Stimulated activated memory B cell treated with anti-CD40 and anti-IgM and Interleukin-4, amounts not matched to agents 10 μg/mL and 1 μg/mL and 100 μg/mL, for 72 hours (primary cell): Measurements from ENCODE around the gene RAB11FIP3.

Experiments
- ATAC-seq: fragments of 150-1000 bp; cut with Tn5 transposase; 2 replicates; pipeline ENCODE4 v1.10.0; 2021
- H3K27ac Mint-ChIP-seq: one replicate; pipeline ENCODE4 v1.8.0; 2022; ENCODE audit warnings: mild to moderate bottlenecking, mixed read lengths
- H3K27me3 Mint-ChIP-seq: one replicate; pipeline ENCODE4 v1.8.0; 2022; ENCODE audit warnings: mixed read lengths
- H3K36me3 Mint-ChIP-seq: one replicate; pipeline ENCODE4 v1.8.0; 2022; ENCODE audit warnings: mixed read lengths
- H3K4me1 Mint-ChIP-seq: one replicate; pipeline ENCODE4 v1.8.0; 2022; ENCODE audit warnings: mixed read lengths
- H3K4me3 Mint-ChIP-seq: one replicate; pipeline ENCODE4 v1.8.0; 2022; ENCODE audit warnings: mild to moderate bottlenecking, moderate library complexity, mixed read lengths
- H3K9me3 Mint-ChIP-seq: one replicate; pipeline ENCODE4 v1.8.0; 2022; ENCODE audit warnings: mixed read lengths

Gene RAB11FIP3

DNA sequence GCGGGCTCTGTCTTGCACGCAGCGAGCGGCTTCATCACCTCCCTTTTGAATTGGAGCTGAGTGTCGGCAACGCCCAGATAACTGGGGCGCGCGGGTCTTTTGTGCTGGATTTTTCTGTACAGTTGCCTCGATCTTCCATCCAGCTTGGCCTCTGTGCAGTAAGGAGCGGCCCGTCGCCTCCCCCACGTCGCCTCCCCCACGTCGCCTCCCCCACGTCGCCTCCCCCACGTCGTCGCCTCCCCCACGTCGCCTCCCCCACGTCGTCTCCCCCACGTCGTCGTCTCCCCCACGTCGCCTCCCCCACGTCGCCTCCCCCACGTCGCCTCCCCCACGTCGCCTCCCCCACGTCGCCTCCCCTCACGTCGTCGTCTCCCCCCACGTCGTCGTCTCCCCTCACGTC, 119.1 kb downstream of the RAB11FIP3 start:
- no peak overlapping the region for H3K4me3 Mint-ChIP-seq
- H3K27ac Mint-ChIP-seq = no peak overlapping the region
- no peaks in the 10 kb centered on the region for H3K9me3 Mint-ChIP-seq
- no peaks in the 10 kb centered on the region for H3K27me3 Mint-ChIP-seq
- ATAC-seq = no peak
- H3K4me1 Mint-ChIP-seq = no peaks in the 10 kb centered on the region
- peaks cover 4% of the 10 kb centered on the region for H3K36me3 Mint-ChIP-seq

DNA sequence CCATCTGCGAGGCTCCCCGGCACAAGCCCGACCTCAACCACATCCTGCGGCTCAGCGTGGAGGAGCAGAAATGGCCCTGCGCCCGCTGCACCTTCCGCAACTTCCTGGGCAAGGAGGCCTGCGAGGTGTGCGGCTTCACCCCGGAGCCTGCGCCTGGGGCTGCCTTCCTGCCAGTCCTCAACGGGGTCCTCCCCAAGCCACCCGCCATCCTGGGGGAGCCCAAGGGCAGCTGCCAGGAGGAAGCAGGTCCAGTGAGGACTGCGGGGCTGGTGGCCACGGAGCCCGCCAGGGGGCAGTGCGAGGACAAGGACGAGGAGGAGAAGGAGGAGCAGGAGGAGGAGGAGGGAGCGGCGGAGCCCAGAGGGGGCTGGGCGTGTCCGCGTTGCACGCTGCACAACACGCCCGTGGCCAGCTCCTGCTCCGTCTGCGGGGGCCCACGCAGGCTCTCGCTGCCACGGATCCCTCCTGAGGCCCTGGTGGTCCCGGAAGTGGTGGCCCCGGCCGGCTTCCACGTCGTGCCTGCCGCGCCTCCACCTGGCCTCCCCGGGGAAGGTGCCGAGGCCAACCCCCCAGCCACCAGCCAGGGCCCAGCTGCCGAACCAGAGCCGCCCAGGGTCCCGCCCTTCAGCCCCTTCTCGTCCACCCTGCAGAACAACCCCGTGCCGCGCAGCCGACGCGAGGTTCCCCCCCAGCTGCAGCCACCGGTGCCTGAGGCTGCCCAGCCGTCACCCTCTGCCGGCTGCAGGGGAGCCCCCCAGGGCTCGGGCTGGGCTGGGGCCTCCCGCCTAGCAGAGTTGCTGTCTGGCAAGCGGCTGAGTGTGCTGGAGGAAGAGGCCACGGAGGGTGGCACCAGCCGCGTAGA, 121.7 kb downstream of the RAB11FIP3 start:
- Mint-ChIP-seq H3K27ac (no peak overlapping the region), H3K36me3 (peaks cover 4% of the 10 kb centered on the region), H3K9me3 (no peaks in the 10 kb centered on the region), H3K4me1 (no peaks in the 10 kb centered on the region), H3K27me3 (no peaks in the 10 kb centered on the region), H3K4me3 (peak overlapping the region; percentile 55)
- peak; percentile 51 for ATAC-seq

DNA sequence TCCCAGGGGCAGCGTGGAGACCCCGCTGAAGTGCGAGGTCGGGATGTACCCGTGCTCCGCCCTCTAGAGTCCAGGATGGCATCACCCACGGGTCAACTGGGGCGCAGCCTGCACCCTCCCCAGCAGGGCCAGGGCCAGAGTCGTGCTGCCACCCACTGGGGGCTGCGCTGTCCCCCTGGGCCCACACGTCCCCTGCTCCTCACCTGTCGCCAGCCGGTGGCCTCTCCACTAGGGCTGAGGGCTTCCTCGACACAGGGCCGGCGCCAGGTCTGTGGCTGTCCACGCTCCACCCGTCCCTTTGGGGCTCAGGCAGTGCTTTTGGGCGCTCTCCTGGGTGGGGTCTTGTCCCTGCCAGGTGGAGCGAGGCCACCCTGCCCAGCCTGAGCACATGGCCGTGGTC, 123.1 kb downstream of the RAB11FIP3 start:
- ATAC-seq = no peak

DNA sequence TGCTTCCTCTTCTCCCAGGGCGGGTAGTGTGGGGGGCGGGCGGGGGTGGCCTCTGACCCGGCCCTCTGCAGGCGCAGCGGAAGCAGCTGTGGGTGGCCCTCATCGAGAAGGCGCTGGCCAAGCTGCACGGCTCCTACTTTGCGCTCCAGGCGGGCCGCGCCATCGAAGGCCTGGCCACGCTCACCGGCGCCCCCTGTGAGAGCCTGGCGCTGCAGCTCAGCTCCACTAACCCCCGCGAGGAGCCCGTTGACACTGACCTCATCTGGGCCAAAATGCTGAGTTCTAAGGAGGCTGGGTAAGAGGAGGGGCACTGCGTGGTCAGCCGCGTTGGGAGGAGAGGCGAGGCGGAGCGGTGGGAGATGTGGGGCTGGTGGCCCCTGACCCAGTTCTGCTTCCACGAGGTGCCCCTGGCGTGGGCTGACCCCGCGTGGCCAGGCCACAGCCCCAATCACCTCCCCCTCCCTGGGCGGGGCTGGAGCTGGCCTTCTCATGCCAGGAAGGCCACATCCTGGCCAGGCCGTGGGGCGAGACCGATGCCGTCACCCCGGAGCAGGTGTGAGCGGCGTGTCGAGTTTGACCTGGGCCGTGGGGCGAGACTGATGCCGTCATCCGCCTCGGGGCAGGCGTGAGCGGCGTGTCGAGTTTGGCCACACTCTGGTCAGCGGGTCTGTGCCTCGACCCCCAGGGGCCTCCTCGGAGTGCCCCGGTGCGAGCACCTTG, 124.3 kb downstream of the RAB11FIP3 start:
- no peak for ATAC-seq
- no peak overlapping the region for H3K4me3 Mint-ChIP-seq
- no peak overlapping the region for H3K27ac Mint-ChIP-seq
- H3K9me3 Mint-ChIP-seq = no peaks in the 10 kb centered on the region
- H3K36me3 Mint-ChIP-seq = peaks cover 10% of the 10 kb centered on the region
- H3K27me3 Mint-ChIP-seq = no peaks in the 10 kb centered on the region
- no peaks in the 10 kb centered on the region for H3K4me1 Mint-ChIP-seq

More for the DNA sequence above, 123.1 kb downstream of the RAB11FIP3 start:
- Mint-ChIP-seq H3K36me3 (peaks cover 4% of the 10 kb centered on the region), H3K27ac (no peak overlapping the region), H3K9me3 (no peaks in the 10 kb centered on the region), H3K4me3 (no peak overlapping the region), H3K27me3 (no peaks in the 10 kb centered on the region), H3K4me1 (no peaks in the 10 kb centered on the region)

DNA sequence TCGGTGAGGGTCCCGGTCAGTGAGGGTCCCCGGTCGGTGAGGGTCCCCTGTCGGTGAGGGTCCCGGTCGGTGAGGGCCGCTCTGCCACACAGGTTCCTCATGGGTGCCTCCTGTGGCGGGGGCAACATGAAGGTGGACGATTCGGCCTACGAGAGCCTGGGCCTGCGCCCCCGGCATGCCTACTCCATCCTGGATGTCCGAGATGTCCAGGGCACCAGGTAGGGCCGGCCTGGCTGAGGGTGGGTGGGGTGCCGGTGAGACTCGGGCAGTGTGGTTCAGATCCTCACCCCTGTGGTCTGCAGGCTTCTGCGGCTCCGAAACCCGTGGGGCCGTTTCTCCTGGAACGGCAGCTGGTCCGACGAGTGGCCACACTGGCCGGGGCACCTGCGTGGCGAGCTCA, 125.8 kb downstream of the RAB11FIP3 start:
- no peaks in the 10 kb centered on the region for H3K4me1 Mint-ChIP-seq
- no peak overlapping the region for H3K27ac Mint-ChIP-seq
- no peaks in the 10 kb centered on the region for H3K9me3 Mint-ChIP-seq
- no peak overlapping the region for H3K4me3 Mint-ChIP-seq
- ATAC-seq = no peak
- peaks cover 7% of the 10 kb centered on the region for H3K36me3 Mint-ChIP-seq
- H3K27me3 Mint-ChIP-seq = no peaks in the 10 kb centered on the region

DNA sequence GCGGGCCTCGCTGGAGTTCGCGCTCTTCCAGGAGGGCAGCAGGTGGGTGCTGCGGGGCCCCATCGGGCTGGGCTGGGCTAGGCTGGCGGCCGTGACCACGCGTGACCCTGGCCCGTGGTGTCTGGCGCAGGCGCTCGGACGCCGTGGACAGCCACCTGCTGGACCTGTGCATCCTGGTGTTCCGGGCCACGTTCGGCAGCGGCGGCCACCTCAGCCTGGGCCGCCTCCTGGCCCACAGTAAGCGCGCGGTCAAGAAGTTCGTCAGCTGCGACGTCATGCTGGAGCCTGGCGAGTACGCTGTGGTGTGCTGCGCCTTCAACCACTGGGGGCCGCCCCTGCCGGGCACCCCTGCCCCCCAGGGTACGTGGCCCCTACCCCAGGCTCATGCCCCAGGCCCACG, 126.7 kb downstream of the RAB11FIP3 start:
- Mint-ChIP-seq H3K27me3 (peaks cover 5% of the 10 kb centered on the region), H3K4me1 (no peaks in the 10 kb centered on the region), H3K27ac (no peak overlapping the region), H3K9me3 (no peaks in the 10 kb centered on the region), H3K4me3 (no peak overlapping the region), H3K36me3 (peaks cover 7% of the 10 kb centered on the region)
- ATAC-seq = no peak

DNA sequence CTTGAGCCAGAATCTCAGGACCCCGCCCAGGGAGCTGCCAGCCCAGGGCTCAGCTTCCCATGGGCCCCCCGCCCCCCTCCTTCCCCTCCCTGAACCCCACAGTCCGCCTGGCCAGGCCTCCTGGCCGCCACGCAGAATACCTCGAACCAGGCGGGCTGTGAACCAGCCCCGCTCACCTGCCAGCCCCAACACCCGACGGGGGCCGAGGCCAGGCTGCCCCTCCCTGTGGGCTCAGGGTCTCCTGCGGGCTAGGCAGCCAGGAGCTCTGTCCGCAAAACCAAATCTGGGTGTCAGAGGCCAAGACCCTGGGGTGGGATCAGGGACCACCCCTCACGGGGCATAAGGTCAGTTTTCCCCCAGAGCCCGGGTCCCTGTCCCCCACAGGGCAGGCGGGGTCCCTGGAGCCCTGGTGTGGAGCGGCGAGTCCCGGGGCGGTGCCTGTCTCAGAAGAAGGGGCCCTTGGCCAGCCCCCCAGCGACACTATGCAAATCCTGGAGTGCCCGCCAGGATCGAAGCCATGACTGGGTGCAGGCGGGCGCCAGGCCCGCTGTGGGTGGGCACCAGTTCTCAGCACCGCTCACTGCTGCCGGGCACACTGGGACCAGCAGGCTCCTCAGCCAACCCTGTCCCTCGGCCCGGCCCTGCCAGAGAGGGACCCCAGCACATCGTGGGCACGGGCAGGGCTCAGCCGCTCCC, 128.3 kb downstream of the RAB11FIP3 start:
- Mint-ChIP-seq H3K36me3 (peaks cover 7% of the 10 kb centered on the region), H3K27me3 (peaks cover 21% of the 10 kb centered on the region), H3K4me1 (peaks cover 6% of the 10 kb centered on the region), H3K4me3 (no peak overlapping the region), H3K27ac (no peak overlapping the region), H3K9me3 (no peaks in the 10 kb centered on the region)
- no peak for ATAC-seq

DNA sequence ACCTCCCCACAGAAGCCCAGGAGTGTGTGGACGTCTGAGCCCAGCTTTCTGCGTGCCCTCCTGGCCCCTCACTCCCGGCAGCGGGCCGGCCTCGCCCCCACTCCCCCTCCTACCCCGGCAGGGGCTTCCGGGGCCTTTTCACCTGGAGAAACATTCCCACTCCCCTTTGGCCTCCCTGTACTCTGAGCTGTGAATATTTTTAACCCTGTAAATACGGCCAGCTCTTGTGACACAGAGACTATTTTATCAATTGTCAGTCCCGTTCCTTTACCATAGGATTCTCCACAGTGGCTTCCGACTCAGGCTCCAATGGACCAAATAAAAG, 128.8 kb downstream of the RAB11FIP3 start:
- H3K4me1 Mint-ChIP-seq = peaks cover 7% of the 10 kb centered on the region
- H3K4me3 Mint-ChIP-seq = no peak overlapping the region
- no peak overlapping the region for H3K27ac Mint-ChIP-seq
- peaks cover 7% of the 10 kb centered on the region for H3K36me3 Mint-ChIP-seq
- peaks cover 24% of the 10 kb centered on the region for H3K27me3 Mint-ChIP-seq
- ATAC-seq = no peak
- H3K9me3 Mint-ChIP-seq = no peaks in the 10 kb centered on the region

DNA sequence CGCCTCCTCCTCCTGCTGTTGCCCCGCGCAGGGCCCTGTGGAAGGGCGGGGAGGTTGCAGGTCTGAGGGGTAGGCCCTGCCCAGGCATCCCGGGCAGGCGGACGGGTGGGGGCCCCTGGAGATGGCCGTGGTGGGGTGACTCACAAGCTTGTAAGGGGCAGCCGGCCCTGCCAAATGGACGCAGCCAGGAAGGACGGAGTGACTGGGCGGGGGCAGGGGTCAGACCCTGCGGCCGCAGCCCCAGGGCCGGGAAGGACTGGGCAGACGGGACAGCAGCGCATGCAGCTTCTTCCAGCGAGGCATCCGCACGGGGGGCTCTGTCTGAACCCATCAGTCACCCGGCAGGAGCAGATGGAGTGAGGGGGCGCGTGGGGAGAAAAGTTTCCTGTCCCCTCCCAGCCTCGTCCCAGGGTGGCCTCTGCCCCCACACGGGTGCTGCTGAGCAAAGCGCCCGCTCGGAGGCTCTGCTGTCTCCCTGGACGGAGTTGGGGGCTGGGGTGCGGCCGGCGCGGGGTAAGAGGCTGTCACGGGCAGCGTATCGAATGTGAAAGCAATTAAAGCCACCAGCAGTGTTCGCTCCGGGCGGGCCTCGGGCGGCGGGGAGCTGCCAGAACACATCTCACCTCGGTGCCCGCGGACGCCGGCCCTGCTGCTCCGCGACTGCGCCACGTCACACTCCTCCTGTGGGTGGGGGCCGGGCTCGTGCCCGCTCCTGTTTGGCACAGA, 129.4 kb downstream of the RAB11FIP3 start:
- no peak for ATAC-seq
- H3K36me3 Mint-ChIP-seq = peaks cover 7% of the 10 kb centered on the region
- H3K27ac Mint-ChIP-seq = no peak overlapping the region

DNA sequence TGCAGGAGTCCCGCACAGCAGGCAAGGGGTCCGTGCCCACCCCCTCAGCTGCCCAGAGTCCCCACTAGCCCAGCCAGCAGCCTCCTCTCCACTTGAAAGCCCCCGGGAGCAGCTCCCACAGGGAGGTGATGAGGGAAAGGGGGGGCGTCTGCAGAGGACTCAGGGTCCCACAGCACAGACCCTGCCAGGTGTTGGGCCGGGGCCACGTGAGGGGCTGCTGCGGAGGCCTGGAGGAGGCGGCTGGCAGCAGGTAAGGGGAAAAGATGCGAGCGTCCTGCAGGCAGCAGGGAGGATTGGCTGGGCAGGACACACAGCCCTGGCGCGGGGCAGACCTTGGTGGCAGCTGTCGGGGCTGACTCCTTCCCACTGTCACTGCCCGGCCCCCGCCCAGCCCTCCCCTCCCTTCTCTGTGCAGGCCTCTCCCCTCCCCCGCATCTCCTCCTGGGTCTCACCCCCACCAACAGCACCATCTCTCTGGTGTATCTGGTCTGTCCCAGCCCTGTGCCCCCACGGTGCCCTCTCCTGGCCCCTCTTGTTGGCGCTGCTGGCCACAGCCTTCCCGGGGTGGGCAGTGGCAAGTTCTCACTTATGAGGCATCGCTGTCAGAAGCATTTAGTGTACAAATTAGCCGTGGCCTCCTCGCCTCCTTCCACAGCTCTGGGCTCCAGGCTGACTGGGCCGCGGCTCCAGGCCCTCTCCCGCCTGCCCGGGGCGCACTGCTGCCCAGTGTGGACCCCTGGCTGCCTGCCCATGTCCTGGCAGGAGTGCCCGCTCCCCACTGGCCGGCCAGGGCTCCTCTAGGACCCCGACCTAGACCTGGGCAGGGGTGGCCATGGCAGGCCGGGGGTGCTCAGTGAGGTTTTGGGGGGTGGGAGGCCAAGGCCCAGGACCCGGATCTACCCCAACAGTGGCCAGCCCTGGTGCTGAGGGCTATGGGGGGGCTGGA, 130.4 kb downstream of the RAB11FIP3 start:
- peaks cover 10% of the 10 kb centered on the region for H3K4me1 Mint-ChIP-seq
- H3K4me3 Mint-ChIP-seq = no peak overlapping the region
- peaks cover 29% of the 10 kb centered on the region for H3K27me3 Mint-ChIP-seq
- H3K36me3 Mint-ChIP-seq = peaks cover 7% of the 10 kb centered on the region
- no peaks in the 10 kb centered on the region for H3K9me3 Mint-ChIP-seq
- H3K27ac Mint-ChIP-seq = no peak overlapping the region
- no peak for ATAC-seq

More for the DNA sequence above, 129.4 kb downstream of the RAB11FIP3 start:
- H3K27me3 Mint-ChIP-seq = peaks cover 29% of the 10 kb centered on the region
- no peak overlapping the region for H3K4me3 Mint-ChIP-seq
- H3K9me3 Mint-ChIP-seq = no peaks in the 10 kb centered on the region
- peaks cover 10% of the 10 kb centered on the region for H3K4me1 Mint-ChIP-seq

DNA sequence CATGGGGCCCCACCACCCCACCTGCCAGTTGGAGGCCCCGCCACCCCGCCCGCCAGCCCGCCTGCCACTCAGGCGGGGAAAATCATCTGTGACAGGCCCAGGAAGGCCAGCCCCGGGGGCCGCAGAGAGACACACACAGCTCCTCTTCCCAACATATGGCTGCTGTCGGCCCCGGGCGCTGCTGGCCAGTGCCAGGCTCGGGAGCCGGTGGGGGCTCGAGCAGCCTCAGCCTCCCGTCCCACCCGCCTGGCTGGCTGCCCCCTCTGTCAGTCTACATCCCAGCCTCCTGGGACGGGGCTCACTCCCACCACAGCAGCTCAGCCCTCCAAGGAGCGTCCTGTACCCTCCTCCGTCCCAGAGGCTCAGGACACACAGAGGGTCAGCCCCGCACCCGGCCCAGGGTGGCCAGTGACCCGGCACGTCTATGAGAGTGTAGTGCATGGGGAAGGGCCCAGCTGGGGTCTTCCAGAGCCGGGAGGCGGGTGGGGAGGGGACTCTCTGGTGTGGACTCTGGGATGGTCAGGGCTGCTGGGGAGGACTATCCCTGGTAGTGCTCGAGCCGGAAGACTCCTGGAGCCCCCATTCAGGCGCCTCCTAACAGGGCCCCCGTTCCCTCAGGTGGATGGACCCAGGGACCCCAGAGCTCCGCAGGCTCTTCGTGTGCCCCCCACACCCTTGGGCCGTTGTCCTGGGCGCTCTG, 131.2 kb downstream of the RAB11FIP3 start:
- peaks cover 10% of the 10 kb centered on the region for H3K4me1 Mint-ChIP-seq
- peaks cover 29% of the 10 kb centered on the region for H3K27me3 Mint-ChIP-seq

DNA sequence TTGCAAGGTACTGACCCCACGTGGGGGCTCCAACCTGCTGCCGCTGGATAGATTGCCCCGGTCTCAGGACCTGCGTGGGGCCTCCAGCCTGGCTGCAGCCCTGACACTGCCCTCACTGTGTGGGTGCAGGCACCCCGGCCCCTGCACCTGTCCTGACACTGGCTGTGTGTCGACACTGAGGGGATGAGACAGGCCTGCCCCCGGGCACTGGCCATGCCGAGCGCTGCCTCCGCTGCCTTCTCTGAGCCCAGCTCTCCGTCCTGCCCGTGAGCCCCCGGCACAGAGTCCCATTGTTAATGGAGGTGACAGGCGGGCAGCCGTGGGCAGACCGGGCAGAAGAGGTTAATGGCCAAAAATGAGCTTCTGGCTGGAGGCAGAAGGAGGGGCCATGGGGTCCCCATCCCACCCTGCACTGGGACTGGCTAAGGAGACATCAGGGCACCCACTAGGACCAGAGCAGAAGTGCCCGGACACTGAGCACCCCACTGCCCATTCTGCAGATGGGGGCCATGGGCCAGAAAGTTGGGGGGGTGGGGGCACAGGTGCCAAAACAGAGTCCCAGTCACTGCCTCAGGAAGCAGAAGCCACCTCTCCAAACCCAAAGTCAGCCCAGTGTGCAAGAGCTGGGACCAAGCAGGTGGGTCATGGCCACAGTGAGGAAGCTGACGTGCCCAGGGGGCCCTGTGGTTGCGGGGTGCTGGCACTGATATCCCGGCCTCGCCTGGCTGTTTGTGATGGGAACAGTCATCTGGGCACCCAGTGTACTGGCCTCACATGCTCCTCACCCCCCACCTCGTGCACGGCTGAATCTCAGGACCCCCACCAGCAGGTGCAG, 132.2 kb downstream of the RAB11FIP3 start:
- Mint-ChIP-seq H3K4me3 (no peak overlapping the region), H3K27me3 (peaks cover 35% of the 10 kb centered on the region), H3K27ac (no peak overlapping the region), H3K4me1 (peaks cover 10% of the 10 kb centered on the region), H3K36me3 (peaks cover 7% of the 10 kb centered on the region), H3K9me3 (no peaks in the 10 kb centered on the region)
- no peak for ATAC-seq

More for the DNA sequence above, 131.2 kb downstream of the RAB11FIP3 start:
- Mint-ChIP-seq H3K36me3 (peaks cover 7% of the 10 kb centered on the region), H3K4me3 (no peak overlapping the region), H3K9me3 (no peaks in the 10 kb centered on the region), H3K27ac (no peak overlapping the region)
- no peak for ATAC-seq
